Suprapubic skin (tissue), 3 donors: Measurements from ENCODE around the gene SLC22A3.
A peak's percentile ranks its signal among the peaks of the same experiment; 100 is the strongest.

Experiments used
- EP300 ChIP-seq: sonication (generic); formaldehyde crosslinking; IDR thresholded peaks from one replicate; pipeline ENCODE4 v1.6.1; 2017; ENCODE audit warnings: antibody characterized with exemption
- POLR2A ChIP-seq, 2 donors: fragments of 450-650 bp; IDR thresholded peaks; one replicate each; pipeline ENCODE4 v1.6.1; 2017; ENCODE audit warnings: antibody characterized with exemption in 2 of 2, mild to moderate bottlenecking in 2 of 2, moderate library complexity in 2 of 2
- TF ChIP-seq, protein P1 (sequence below), 2 donors: fragments of 200-600 bp in 1 of 2; fragments of 450-650 bp in 1 of 2; sonication (generic) in 1 of 2; IDR thresholded peaks; one replicate each; pipeline ENCODE4 v1.5.1; 2016 to 2019; ENCODE audit warnings: antibody characterized with exemption in 2 of 2, mild to moderate bottlenecking in 1 of 2, moderate library complexity in 1 of 2

DNA sequence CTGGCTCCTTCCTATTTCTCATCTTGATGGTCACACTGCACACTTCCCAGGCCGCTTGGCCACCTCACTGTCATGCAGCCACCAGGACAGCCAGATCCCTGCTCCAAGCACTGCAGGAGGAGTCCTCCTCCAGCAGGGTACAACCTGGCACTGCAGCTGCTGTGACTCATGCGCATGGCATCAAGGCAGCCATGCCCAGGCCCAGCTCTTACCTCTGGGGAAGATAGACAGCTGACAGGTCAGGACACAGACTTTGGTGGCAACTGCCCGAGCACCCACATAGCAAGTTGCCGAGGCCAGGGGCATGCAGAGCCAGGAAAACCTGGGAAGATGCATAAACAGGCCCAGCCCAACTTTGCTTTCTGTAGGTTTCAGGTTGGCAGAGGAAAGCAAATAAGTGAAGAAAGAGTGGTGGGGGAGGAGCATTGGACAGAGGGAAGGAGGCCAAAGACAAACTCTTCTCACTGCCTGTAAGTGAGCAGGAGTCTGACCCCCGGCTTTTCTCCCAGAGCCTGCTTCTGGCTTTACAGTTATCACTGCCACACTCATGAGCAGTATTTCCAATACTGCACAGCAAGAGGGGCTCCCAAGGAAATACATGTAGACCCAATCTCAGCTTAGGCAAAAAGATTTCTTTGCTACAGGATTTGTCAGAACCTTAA, 38.8 kb downstream of the SLC22A3 start:
- TF ChIP-seq, protein P1, sequence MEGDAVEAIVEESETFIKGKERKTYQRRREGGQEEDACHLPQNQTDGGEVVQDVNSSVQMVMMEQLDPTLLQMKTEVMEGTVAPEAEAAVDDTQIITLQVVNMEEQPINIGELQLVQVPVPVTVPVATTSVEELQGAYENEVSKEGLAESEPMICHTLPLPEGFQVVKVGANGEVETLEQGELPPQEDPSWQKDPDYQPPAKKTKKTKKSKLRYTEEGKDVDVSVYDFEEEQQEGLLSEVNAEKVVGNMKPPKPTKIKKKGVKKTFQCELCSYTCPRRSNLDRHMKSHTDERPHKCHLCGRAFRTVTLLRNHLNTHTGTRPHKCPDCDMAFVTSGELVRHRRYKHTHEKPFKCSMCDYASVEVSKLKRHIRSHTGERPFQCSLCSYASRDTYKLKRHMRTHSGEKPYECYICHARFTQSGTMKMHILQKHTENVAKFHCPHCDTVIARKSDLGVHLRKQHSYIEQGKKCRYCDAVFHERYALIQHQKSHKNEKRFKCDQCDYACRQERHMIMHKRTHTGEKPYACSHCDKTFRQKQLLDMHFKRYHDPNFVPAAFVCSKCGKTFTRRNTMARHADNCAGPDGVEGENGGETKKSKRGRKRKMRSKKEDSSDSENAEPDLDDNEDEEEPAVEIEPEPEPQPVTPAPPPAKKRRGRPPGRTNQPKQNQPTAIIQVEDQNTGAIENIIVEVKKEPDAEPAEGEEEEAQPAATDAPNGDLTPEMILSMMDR (IDR thresholded peaks at IDR 0.05) = peak; percentile 25 to 34
- TF ChIP-seq POLR2A (IDR thresholded peaks at IDR 0.05) (no peak), EP300 (no peak)
